SJCRH30 (cell line): ENCODE data around the gene FEM1B. TPM values are rescaled to one million over a fixed set of nuclear protein-coding genes. Genes with fewer than 3 reads are reported as not detected.
"Not testable (repeated sequence)": the region's sequence is repeated elsewhere in the genome, so short reads cannot be mapped to it uniquely, and the experiment has no call there.

Source experiments
- DNase-seq, 2 experiments: peaks; one replicate each; pipeline ENCODE4 v3.0.0-alpha.2; 2015 to 2020
- H3K27ac ChIP-seq: fragments of 250-450 bp; sonication (Bioruptor Pico); 2 replicates; pipeline ENCODE4 v1.5.1; 2020; ENCODE audit warnings: mild to moderate bottlenecking, moderate library complexity
- H3K27me3 ChIP-seq: fragments of 250-450 bp; sonication (Bioruptor Pico); 2 replicates; pipeline ENCODE4 v1.5.1; 2020; ENCODE audit warnings: mild to moderate bottlenecking, moderate library complexity
- H3K36me3 ChIP-seq: fragments of 250-450 bp; sonication (Bioruptor Pico); 2 replicates; pipeline ENCODE4 v1.5.1; 2020; ENCODE audit warnings: mild to moderate bottlenecking, moderate library complexity
- H3K4me1 ChIP-seq: fragments of 250-450 bp; sonication (Bioruptor Pico); 2 replicates; pipeline ENCODE4 v1.5.1; 2020; ENCODE audit warnings: mild to moderate bottlenecking, moderate library complexity
- H3K4me3 ChIP-seq: fragments of 250-450 bp; sonication (Bioruptor Pico); 2 replicates; pipeline ENCODE4 v1.5.1; 2020; ENCODE audit warnings: mild to moderate bottlenecking, moderate library complexity
- H3K9me3 ChIP-seq: fragments of 250-450 bp; sonication (Bioruptor Pico); replicated peaks from 2 replicates; pipeline ENCODE4 v1.5.1; 2020; ENCODE audit warnings: mild to moderate bottlenecking, moderate library complexity
- total RNA-seq: library from RNA; depleted of rRNA; stranded (reverse); fragments of >200 nt; shearing (Covaris generic); gene quantifications from 2 replicates; pipeline ENCODE4 v1.2.3, GENCODE V29; 2014; rRNA removed

The FEM1B gene
- total RNA-seq, result 63.3 and 67.0 TPM in 2 replicates

- Histone ChIP-seq H3K36me3 (0 out of 2 replicates have a peak, but pooled peaks cover 5% of the 10 kb centered on the region), H3K27me3 (no peaks in the 10 kb centered on the region), H3K4me3 (peak within 1 kb of the TSS; percentile 78), H3K9me3 (no peaks in the 10 kb centered on the region), H3K4me1 (peaks cover 24% of the 10 kb centered on the region), H3K27ac (peak within 1 kb of the TSS; percentile 96)
- peak; percentile 95 to 96 for DNase-seq
Measured at GRCh38 chr15:68277603-68278344, at the start of gene FEM1B. Gene FEM1B, plus strand, starts transcription at chr15:68277745. Its CDS starts 673 bp downstream, at chr15:68278418.

GRCh38 chr15:68228143-68228970 lies 49.2 kb upstream of the FEM1B start:
- no peaks in the 10 kb centered on the region for H3K27me3 ChIP-seq
- H3K4me1 ChIP-seq, result peaks cover 10% of the 10 kb centered on the region; the same call in 1 of the 2 replicates
- H3K4me3 ChIP-seq, result peak overlapping the region; percentile 99
- DNase-seq, result peak; percentile 42 to 50
- H3K36me3 ChIP-seq, result peaks cover 2% of the 10 kb centered on the region
- no peaks in the 10 kb centered on the region for H3K9me3 ChIP-seq
- H3K27ac ChIP-seq, result peak overlapping the region; percentile 90

GRCh38 chr15:68228971-68229385 lies 48.6 kb upstream of the FEM1B start:
- no peaks in the 10 kb centered on the region for H3K27me3 ChIP-seq
- H3K36me3 ChIP-seq, result no peaks in the 10 kb centered on the region; the same call in 1 of the 2 replicates
- peak overlapping the region; percentile 99 for H3K4me3 ChIP-seq
- H3K9me3 ChIP-seq, result no peaks in the 10 kb centered on the region
- DNase-seq, result no peak
- H3K27ac ChIP-seq, result peak overlapping the region; percentile 90
- H3K4me1 ChIP-seq, result peaks cover 13% of the 10 kb centered on the region; the same call in 1 of the 2 replicates

- H3K4me3 ChIP-seq, result peak within 1 kb of the TSS; percentile 99
- peak within 1 kb of the TSS; percentile 90 for H3K27ac ChIP-seq
- peaks cover 13% of the 10 kb centered on the region; the same call in 1 of the 2 replicates for H3K4me1 ChIP-seq
- peak; percentile 83 to 89 for DNase-seq
- H3K9me3 ChIP-seq, result no peaks in the 10 kb centered on the region
- no peaks in the 10 kb centered on the region; the same call in 1 of the 2 replicates for H3K36me3 ChIP-seq
- H3K27me3 ChIP-seq, result no peaks in the 10 kb centered on the region
Measured at GRCh38 chr15:68229386-68230156, 48.0 kb upstream of the FEM1B start, which contains the start of gene CLN6. Gene CLN6, minus strand, starts transcription at chr15:68229728. Its CDS starts 144 bp downstream, at chr15:68229584.

GRCh38 chr15:68230157-68231100 lies 47.1 kb upstream of the FEM1B start:
- Histone ChIP-seq H3K9me3 (no peaks in the 10 kb centered on the region), H3K4me3 (peak overlapping the region; percentile 99), H3K36me3 (no peaks in the 10 kb centered on the region; the same call in 1 of the 2 replicates), H3K27ac (peak overlapping the region; percentile 90), H3K4me1 (peaks cover 13% of the 10 kb centered on the region; the same call in 1 of the 2 replicates), H3K27me3 (no peaks in the 10 kb centered on the region)
- peak in 1 of 2 experiments; percentile 28 for DNase-seq

GRCh38 chr15:68231102-68231818 lies 46.3 kb upstream of the FEM1B start:
- H3K27ac ChIP-seq, result no peak overlapping the region
- no peaks in the 10 kb centered on the region for H3K27me3 ChIP-seq
- H3K4me3 ChIP-seq, result no peak overlapping the region
- peaks cover 13% of the 10 kb centered on the region; the same call in 1 of the 2 replicates for H3K4me1 ChIP-seq
- no peaks in the 10 kb centered on the region for H3K9me3 ChIP-seq
- no peaks in the 10 kb centered on the region; the same call in 1 of the 2 replicates for H3K36me3 ChIP-seq
- peak in 1 of 2 experiments; percentile 50 for DNase-seq

- no peak for DNase-seq
- H3K4me1 ChIP-seq, result peaks cover 13% of the 10 kb centered on the region; the same call in 1 of the 2 replicates
- H3K27me3 ChIP-seq, result no peaks in the 10 kb centered on the region
- no peak overlapping the region for H3K4me3 ChIP-seq
- H3K27ac ChIP-seq, result no peak overlapping the region
- no peaks in the 10 kb centered on the region; the same call in 1 of the 2 replicates for H3K36me3 ChIP-seq
- H3K9me3 ChIP-seq, result no peaks in the 10 kb centered on the region
Measured at GRCh38 chr15:68232449-68232848, 45.1 kb upstream of the FEM1B start.

- no peak for DNase-seq
- no peaks in the 10 kb centered on the region for H3K36me3 ChIP-seq
- H3K27ac ChIP-seq, result no peak overlapping the region
- no peaks in the 10 kb centered on the region for H3K27me3 ChIP-seq
- H3K4me3 ChIP-seq, result no peak overlapping the region
- peaks cover 13% of the 10 kb centered on the region; the same call in 1 of the 2 replicates for H3K4me1 ChIP-seq
- H3K9me3 ChIP-seq, result no peaks in the 10 kb centered on the region
Measured at GRCh38 chr15:68232937-68233336, 44.6 kb upstream of the FEM1B start.

- Histone ChIP-seq H3K4me1 (peaks cover 13% of the 10 kb centered on the region; the same call in 1 of the 2 replicates), H3K9me3 (no peaks in the 10 kb centered on the region), H3K36me3 (no peaks in the 10 kb centered on the region), H3K4me3 (peak overlapping the region; percentile 5; the same call in 1 of the 2 replicates), H3K27me3 (no peaks in the 10 kb centered on the region), H3K27ac (no peak overlapping the region)
- peak; percentile 54 to 65 for DNase-seq
Measured at GRCh38 chr15:68234060-68234459, 43.5 kb upstream of the FEM1B start.

GRCh38 chr15:68234520-68234919 lies 43.0 kb upstream of the FEM1B start:
- H3K9me3 ChIP-seq, H3K27me3 ChIP-seq, DNase-seq, H3K27ac ChIP-seq, H3K36me3 ChIP-seq: not testable (repeated sequence)
- Histone ChIP-seq H3K4me1 (peaks cover 13% of the 10 kb centered on the region; the same call in 1 of the 2 replicates), H3K4me3 (peak overlapping the region; percentile 5; the same call in 1 of the 2 replicates)

- no peak overlapping the region for H3K4me3 ChIP-seq
- peaks cover 12% of the 10 kb centered on the region; the same call in 1 of the 2 replicates for H3K4me1 ChIP-seq
- DNase-seq, result no peak
- H3K27ac ChIP-seq, result no peak overlapping the region
- no peaks in the 10 kb centered on the region for H3K9me3 ChIP-seq
- H3K27me3 ChIP-seq, result no peaks in the 10 kb centered on the region
- no peaks in the 10 kb centered on the region for H3K36me3 ChIP-seq
Measured at GRCh38 chr15:68235022-68235421, 42.5 kb upstream of the FEM1B start.

GRCh38 chr15:68239025-68239424 lies 38.5 kb upstream of the FEM1B start:
- Histone ChIP-seq H3K36me3 (no peaks in the 10 kb centered on the region), H3K4me1 (no peaks in the 10 kb centered on the region; the same call in 1 of the 2 replicates), H3K9me3 (peaks cover 3% of the 10 kb centered on the region; the same call in 1 of the 2 replicates), H3K27ac (no peak overlapping the region), H3K4me3 (no peak overlapping the region), H3K27me3 (no peaks in the 10 kb centered on the region)
- DNase-seq, result no peak
